ENCODE data around the gene MVD.
A peak's percentile ranks its signal among the peaks of the same experiment; 100 is the strongest.

MVD gene

DNA sequence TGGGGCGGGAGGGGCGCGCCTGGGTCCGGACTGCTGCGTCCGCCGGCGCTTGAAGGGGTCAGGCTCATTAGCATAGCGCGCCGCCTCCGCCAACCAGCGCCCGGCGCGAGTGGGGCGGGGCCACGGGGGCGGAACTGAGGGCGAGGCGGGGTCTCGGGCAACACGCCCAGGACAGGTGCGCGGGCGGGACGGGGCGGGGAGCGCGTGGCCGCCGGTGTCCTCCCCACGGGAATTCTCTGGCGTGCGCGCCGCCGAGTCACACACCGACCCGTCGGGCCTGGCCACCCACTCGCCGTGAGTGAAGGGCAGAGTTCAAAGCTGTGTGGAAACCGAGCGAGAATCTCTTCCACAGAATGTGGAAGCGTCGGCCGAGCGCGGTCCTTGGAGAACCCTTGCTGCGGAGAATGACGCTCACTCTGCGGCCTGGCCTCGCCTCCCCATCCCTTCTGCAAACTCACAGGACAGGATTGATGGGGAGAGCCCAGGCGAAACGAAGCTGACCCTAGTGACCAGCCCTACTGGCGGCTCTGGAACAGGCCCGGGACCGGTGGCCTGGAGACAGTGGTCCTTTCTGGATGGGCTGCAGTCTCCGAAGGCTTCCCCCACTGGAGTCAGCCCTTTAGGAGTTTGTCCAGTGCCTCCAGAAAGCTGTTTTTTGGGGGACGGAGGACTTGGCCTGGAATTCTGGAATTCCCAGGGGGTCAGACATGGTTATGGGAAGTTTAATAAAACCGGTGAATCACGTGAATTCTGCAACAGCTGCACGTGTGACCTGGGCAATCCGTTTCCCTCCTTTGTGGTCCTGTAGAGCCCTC lies 23.8 kb upstream of the MVD start, which contains the start of gene SNAI3:
TSS of gene SNAI3 (minus strand) at position 69 of the 815 bp plus-strand sequence. CDS start 101 bp downstream, outside the sequence.
- Histone ChIP-seq H3K27me3 (ENCODE audit: low read depth, low read length) (peaks cover 42% of the 10 kb centered on the region), H3K4me1 (ENCODE audit: control insufficient read depth in 1 of 2, insufficient read depth in 2 of 2, low read length in 2 of 2) (peaks cover 0 to 29% of the 10 kb centered on the region in 2 donors), H3K27ac (ENCODE audit: low read length) (no peak within 1 kb of the TSS), H3K36me3 (ENCODE audit: control insufficient read depth in 1 of 2, insufficient read depth in 2 of 2, low read length in 2 of 2) (no peaks in the 10 kb centered on the region), H3K9me3 (ENCODE audit: control insufficient read depth in 1 of 2, low read length in 2 of 2) (no peaks in the 10 kb centered on the region), H3K4me3 (ENCODE audit: low read depth in 1 of 2, low read length in 2 of 2) (peak within 1 kb of the TSS; percentile 44 to 66)

- Histone ChIP-seq H3K27me3 (ENCODE audit: low read depth, low read length) (peaks cover 46% of the 10 kb centered on the region), H3K27ac (ENCODE audit: low read length) (no peak overlapping the region), H3K36me3 (ENCODE audit: control insufficient read depth in 1 of 2, insufficient read depth in 2 of 2, low read length in 2 of 2) (no peaks in the 10 kb centered on the region), H3K4me3 (ENCODE audit: low read depth in 1 of 2, low read length in 2 of 2) (peak overlapping the region; percentile 44 to 66), H3K9me3 (ENCODE audit: control insufficient read depth in 1 of 2, low read length in 2 of 2) (no peaks in the 10 kb centered on the region), H3K4me1 (ENCODE audit: control insufficient read depth in 1 of 2, insufficient read depth in 2 of 2, low read length in 2 of 2) (peaks cover 0 to 27% of the 10 kb centered on the region in 2 donors)
Measured at GRCh38 chr16:88686062-88686438, 23.2 kb upstream of the MVD start.

GRCh38 chr16:88685156-88686061 lies 22.5 kb upstream of the MVD start:
- H3K4me1 ChIP-seq (ENCODE audit: control insufficient read depth in 1 of 2, insufficient read depth in 2 of 2, low read length in 2 of 2) = peaks cover 0 to 27% of the 10 kb centered on the region in 2 donors
- no peak overlapping the region for H3K27ac ChIP-seq (ENCODE audit: low read length)
- H3K4me3 ChIP-seq (ENCODE audit: low read depth in 1 of 2, low read length in 2 of 2) = peak overlapping the region; percentile 44 to 66
- peaks cover 40% of the 10 kb centered on the region for H3K27me3 ChIP-seq (ENCODE audit: low read depth, low read length)
- no peaks in the 10 kb centered on the region for H3K9me3 ChIP-seq (ENCODE audit: control insufficient read depth in 1 of 2, low read length in 2 of 2)
- no peaks in the 10 kb centered on the region for H3K36me3 ChIP-seq (ENCODE audit: control insufficient read depth in 1 of 2, insufficient read depth in 2 of 2, low read length in 2 of 2)

DNA sequence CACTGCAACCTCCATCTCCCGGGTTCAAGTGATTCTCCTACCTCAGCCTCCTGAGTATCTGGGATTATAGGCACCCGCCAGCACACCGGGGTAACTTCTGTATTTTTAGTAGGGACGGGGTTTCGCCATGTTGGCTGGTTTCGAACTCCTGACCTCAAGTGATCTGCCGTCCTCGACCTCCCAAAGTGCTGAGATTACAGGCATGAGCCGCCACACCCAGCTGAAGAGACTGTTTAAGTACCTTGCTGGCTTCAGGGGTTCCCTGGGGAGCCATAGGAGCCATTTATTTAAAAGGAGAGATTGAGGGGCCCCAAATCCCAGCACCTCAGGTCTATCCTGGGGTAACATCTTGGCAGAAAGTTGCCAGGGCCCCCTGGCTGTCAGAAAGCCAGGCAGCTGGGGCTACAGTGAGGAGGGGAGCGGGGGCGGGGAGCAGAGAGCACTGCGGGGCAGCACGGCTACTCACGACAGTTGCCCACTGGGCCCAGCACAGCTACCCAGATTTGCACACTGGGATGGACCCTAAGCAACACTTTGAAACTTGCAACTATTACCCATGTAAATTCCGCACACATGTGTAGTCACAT lies 21.8 kb upstream of the MVD start:
- Histone ChIP-seq H3K9me3 (ENCODE audit: control insufficient read depth in 1 of 2, low read length in 2 of 2) (no peaks in the 10 kb centered on the region), H3K27me3 (ENCODE audit: low read depth, low read length) (peaks cover 39% of the 10 kb centered on the region), H3K27ac (ENCODE audit: low read length) (no peak overlapping the region), H3K4me3 (ENCODE audit: low read depth in 1 of 2, low read length in 2 of 2) (no peak overlapping the region), H3K4me1 (ENCODE audit: control insufficient read depth in 1 of 2, insufficient read depth in 2 of 2, low read length in 2 of 2) (peaks cover 0 to 27% of the 10 kb centered on the region in 2 donors), H3K36me3 (ENCODE audit: control insufficient read depth in 1 of 2, insufficient read depth in 2 of 2, low read length in 2 of 2) (no peaks in the 10 kb centered on the region)

DNA sequence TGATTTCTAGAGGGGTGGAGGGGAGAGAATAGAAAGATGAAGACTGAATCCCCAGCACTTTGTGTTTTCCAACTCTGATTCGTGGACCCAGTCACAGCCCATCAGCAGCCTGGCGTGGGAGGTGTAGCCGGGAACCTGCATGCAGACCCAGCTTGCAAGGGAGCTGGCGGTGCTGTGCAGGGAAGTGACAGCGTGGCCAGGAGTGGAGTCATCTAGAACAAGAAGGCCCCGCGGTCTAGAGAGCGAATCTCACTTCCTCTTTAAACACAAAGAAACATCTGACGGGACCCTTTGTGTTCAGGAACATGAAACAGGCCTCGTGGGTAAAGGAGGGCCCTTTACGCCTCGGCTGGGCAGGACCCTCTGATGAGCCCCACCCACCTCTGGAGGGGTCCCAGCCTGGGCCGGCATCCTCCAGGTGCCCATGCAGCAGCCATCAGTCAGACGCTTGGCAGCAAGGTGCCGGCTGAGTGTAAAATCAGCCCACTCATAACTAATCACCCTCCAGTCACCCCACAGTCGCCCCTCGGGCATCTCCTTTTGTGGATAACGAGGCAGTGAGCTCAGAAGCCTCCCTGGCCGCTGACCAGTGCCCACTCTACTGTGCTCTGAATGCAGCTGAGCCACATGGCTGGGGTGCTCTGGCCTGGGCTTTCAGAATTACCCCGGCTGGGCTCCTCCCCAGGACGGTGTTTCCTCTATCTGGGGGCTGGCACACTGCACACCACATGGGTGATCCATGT lies 19.0 kb upstream of the MVD start:
- peaks cover 0 to 24% of the 10 kb centered on the region in 2 donors for H3K4me1 ChIP-seq (ENCODE audit: control insufficient read depth in 1 of 2, insufficient read depth in 2 of 2, low read length in 2 of 2)
- no peaks in the 10 kb centered on the region for H3K36me3 ChIP-seq (ENCODE audit: control insufficient read depth in 1 of 2, insufficient read depth in 2 of 2, low read length in 2 of 2)
- H3K9me3 ChIP-seq (ENCODE audit: control insufficient read depth in 1 of 2, low read length in 2 of 2) = no peaks in the 10 kb centered on the region
- no peak overlapping the region for H3K4me3 ChIP-seq (ENCODE audit: low read depth in 1 of 2, low read length in 2 of 2)
- peaks cover 28% of the 10 kb centered on the region for H3K27me3 ChIP-seq (ENCODE audit: low read depth, low read length)
- H3K27ac ChIP-seq (ENCODE audit: low read length) = peak overlapping the region; percentile 31

DNA sequence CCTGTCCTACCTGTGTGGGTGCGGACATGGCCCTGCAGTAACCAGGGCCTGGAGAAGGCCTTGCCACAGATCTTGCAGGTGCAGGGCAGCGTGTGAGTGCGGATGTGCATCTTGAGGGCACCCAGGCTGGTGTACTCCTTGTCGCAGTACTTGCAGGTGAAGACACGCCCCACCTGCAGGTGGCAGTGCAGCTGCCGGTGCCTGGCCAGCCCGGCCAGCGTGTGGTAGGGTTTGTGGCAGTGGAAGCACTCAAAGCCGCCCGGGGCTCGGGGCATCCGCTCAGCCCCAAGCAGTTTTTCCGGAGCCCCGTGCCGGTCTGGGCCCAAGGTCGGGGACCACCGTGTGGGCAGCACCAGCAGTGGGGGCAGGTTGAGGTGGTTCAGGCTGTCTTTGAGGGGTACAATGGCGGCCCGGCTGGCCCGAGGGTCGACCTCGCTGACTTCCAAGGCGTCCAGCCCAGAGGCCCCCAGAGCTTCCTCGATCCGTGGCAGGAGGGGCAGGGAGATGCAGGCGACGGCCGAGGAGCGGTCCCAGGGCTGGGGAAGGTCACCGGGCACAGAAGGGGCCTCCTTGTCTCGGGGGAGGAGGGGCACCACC lies 18.3 kb upstream of the MVD start:
- no peak overlapping the region for H3K27ac ChIP-seq (ENCODE audit: low read length)
- H3K4me3 ChIP-seq (ENCODE audit: low read depth in 1 of 2, low read length in 2 of 2) = no peak overlapping the region
- no peaks in the 10 kb centered on the region for H3K36me3 ChIP-seq (ENCODE audit: control insufficient read depth in 1 of 2, insufficient read depth in 2 of 2, low read length in 2 of 2)
- H3K9me3 ChIP-seq (ENCODE audit: control insufficient read depth in 1 of 2, low read length in 2 of 2) = no peaks in the 10 kb centered on the region
- peaks cover 0 to 17% of the 10 kb centered on the region in 2 donors for H3K4me1 ChIP-seq (ENCODE audit: control insufficient read depth in 1 of 2, insufficient read depth in 2 of 2, low read length in 2 of 2)
- H3K27me3 ChIP-seq (ENCODE audit: low read depth, low read length) = peaks cover 28% of the 10 kb centered on the region

DNA sequence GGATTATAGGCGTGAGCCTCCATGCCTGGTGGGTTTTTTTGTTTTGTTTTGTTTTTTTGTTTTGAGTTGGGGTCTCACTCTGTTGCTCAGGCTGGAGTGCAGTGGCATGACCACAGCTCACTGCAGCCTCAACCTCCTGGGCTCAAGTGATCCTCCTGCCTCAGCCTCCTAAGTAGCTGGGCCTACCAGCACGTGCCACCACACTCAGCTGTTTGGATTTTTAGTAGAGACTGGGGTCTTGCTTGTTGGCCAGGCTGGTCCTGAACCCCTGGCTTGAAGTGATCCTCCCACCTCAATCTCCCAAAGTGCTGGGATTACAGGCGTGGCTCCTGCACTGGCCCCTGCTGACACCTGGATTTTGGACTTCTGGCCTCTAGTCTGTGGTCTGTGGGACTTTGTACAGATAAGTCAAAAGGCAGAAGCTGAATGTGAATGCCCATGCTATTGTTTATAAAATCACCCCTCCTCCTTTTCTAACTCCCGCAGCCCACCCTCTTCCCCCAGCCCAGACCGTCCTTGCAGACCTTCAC lies 17.7 kb upstream of the MVD start:
- Histone ChIP-seq H3K9me3 (ENCODE audit: control insufficient read depth in 1 of 2, low read length in 2 of 2) (no peaks in the 10 kb centered on the region), H3K36me3 (ENCODE audit: control insufficient read depth in 1 of 2, insufficient read depth in 2 of 2, low read length in 2 of 2) (no peaks in the 10 kb centered on the region)

DNA sequence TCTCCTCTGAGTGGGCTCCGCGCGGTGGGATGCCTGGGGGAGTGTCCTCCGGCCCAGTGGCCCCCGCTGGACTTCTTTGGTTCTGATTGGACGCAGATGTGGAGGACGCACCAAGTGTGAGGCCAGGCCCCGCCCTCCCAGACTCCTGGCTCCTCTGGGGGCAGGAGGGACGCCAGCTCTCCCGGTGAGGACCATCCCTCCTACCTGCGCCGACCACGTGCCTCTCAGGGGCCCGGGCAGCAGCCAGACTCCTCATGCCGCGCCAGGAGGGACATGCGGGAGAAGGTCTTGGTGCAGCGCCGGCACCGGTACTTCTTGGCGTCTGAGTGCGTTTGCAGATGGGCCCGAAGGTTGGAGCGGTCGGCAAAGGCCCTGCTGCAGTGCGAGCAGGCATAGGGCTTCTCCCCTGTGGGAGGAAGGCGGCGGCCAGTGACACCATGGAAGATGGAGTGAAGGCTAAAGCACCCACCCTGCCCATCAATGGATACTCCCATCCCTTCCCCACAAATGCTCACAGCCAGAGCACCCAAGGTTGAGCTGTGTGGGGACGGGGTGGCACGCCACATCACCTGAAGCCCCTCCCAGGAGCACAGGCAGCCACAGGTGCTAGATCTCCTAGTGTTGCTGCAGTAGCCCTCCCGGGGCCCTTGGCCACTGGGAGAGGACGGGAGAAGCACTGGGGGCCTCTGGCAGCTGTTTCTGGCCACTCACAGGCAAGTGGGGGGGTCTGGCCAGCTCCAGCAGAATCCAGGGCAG lies 15.5 kb upstream of the MVD start:
- peaks cover 13% of the 10 kb centered on the region for H3K27me3 ChIP-seq (ENCODE audit: low read depth, low read length)
- no peaks in the 10 kb centered on the region for H3K9me3 ChIP-seq (ENCODE audit: control insufficient read depth in 1 of 2, low read length in 2 of 2)
- H3K36me3 ChIP-seq (ENCODE audit: control insufficient read depth in 1 of 2, insufficient read depth in 2 of 2, low read length in 2 of 2) = no peaks in the 10 kb centered on the region
- no peak overlapping the region for H3K27ac ChIP-seq (ENCODE audit: low read length)
- H3K4me3 ChIP-seq (ENCODE audit: low read depth in 1 of 2, low read length in 2 of 2) = no peak overlapping the region
- H3K4me1 ChIP-seq (ENCODE audit: control insufficient read depth in 1 of 2, insufficient read depth in 2 of 2, low read length in 2 of 2) = peaks cover 0 to 7% of the 10 kb centered on the region in 2 donors

More for the DNA sequence above, 17.7 kb upstream of the MVD start:
- Histone ChIP-seq H3K27ac (ENCODE audit: low read length) (no peak overlapping the region), H3K4me3 (ENCODE audit: low read depth in 1 of 2, low read length in 2 of 2) (no peak overlapping the region), H3K27me3 (ENCODE audit: low read depth, low read length) (peaks cover 28% of the 10 kb centered on the region), H3K4me1 (ENCODE audit: control insufficient read depth in 1 of 2, insufficient read depth in 2 of 2, low read length in 2 of 2) (peaks cover 0 to 12% of the 10 kb centered on the region in 2 donors)

GRCh38 chr16:88677721-88678120 lies 14.8 kb upstream of the MVD start:
- Histone ChIP-seq H3K4me1 (ENCODE audit: control insufficient read depth in 1 of 2, insufficient read depth in 2 of 2, low read length in 2 of 2) (peaks cover 0 to 7% of the 10 kb centered on the region in 2 donors), H3K27ac (ENCODE audit: low read length) (no peak overlapping the region), H3K36me3 (ENCODE audit: control insufficient read depth in 1 of 2, insufficient read depth in 2 of 2, low read length in 2 of 2) (no peaks in the 10 kb centered on the region), H3K4me3 (ENCODE audit: low read depth in 1 of 2, low read length in 2 of 2) (no peak overlapping the region), H3K9me3 (ENCODE audit: control insufficient read depth in 1 of 2, low read length in 2 of 2) (no peaks in the 10 kb centered on the region), H3K27me3 (ENCODE audit: low read depth, low read length) (peaks cover 13% of the 10 kb centered on the region)

Measured in muscle layer of duodenum (tissue), 2 donors.